Measurements from ENCODE around the gene KCNA4. TPM values are rescaled to one million over a fixed set of nuclear protein-coding genes. Genes with fewer than 3 reads are reported as not detected.

KCNA4 gene
- total RNA-seq, 1 donor from 2014 or later, result 0.53 TPM

DNA sequence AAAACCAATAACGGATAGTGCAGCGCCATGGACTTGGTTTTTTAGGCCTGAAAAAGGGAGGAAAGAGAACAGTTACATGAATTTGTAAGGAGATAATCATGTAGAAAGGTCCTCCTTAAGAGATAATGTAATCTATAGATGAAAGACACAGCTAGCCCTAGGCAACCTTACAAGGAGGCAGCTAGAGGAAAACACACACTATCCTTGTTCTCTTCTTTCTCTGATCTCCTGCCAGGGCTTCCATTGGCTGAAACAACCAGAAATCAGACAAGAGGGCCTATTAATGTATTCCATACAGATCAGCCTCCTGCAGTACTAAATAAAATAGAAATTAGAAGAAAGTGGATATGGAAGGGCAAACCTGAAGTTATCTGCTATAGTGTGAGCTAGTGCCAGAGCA lies 53.0 kb downstream of the KCNA4 start:
- no peaks in the 10 kb centered on the region for H3K9me3 Mint-ChIP-seq (ENCODE audit: low read depth)
- H3K36me3 Mint-ChIP-seq (ENCODE audit: insufficient read depth), result no peaks in the 10 kb centered on the region
- no peak for DNase-seq (ENCODE audit: low spot score, unreplicated experiment)
- H3K27me3 Mint-ChIP-seq, result no peaks in the 10 kb centered on the region
- no peak overlapping the region for H3K4me3 Mint-ChIP-seq (ENCODE audit: low read depth)
- TF ChIP-seq, protein P1, sequence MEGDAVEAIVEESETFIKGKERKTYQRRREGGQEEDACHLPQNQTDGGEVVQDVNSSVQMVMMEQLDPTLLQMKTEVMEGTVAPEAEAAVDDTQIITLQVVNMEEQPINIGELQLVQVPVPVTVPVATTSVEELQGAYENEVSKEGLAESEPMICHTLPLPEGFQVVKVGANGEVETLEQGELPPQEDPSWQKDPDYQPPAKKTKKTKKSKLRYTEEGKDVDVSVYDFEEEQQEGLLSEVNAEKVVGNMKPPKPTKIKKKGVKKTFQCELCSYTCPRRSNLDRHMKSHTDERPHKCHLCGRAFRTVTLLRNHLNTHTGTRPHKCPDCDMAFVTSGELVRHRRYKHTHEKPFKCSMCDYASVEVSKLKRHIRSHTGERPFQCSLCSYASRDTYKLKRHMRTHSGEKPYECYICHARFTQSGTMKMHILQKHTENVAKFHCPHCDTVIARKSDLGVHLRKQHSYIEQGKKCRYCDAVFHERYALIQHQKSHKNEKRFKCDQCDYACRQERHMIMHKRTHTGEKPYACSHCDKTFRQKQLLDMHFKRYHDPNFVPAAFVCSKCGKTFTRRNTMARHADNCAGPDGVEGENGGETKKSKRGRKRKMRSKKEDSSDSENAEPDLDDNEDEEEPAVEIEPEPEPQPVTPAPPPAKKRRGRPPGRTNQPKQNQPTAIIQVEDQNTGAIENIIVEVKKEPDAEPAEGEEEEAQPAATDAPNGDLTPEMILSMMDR (IDR thresholded peaks at IDR 0.05; ENCODE audit: unreplicated experiment), result no peak
- no peak overlapping the region for H3K27ac Mint-ChIP-seq
- peaks cover 2% of the 10 kb centered on the region for H3K4me1 Mint-ChIP-seq (ENCODE audit: low read depth)

GRCh38 chr11:29963036-29963435 lies 53.8 kb downstream of the KCNA4 start:
- Mint-ChIP-seq H3K27ac (no peak overlapping the region), H3K4me3 (ENCODE audit: low read depth) (no peak overlapping the region), H3K27me3 (no peaks in the 10 kb centered on the region), H3K36me3 (ENCODE audit: insufficient read depth) (no peaks in the 10 kb centered on the region), H3K9me3 (ENCODE audit: low read depth) (no peaks in the 10 kb centered on the region), H3K4me1 (ENCODE audit: low read depth) (peaks cover 2% of the 10 kb centered on the region)
- no peak for DNase-seq (ENCODE audit: low spot score, unreplicated experiment)
- TF ChIP-seq, protein P1 (IDR thresholded peaks at IDR 0.05; ENCODE audit: unreplicated experiment), result no peak

DNA sequence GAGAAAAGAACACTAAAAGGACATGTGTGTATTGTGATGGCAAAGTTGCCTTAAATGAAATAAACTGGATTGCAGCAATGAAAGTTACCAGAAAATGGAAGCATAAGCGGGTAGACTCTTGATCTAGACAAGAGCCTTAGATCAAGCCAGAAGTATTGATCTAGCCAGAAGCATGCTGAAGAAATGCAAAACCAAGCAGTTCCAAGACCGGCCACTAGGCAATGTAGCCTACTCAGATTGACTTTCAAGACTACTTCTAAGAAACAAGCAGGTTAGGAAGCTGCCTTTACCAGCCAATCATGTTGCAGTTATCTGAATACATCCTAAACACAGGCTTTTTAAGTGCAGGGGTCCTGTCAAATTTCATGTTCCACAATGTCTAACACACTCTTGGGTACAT lies 54.6 kb downstream of the KCNA4 start:
- Mint-ChIP-seq H3K4me3 (ENCODE audit: low read depth) (no peak overlapping the region), H3K27ac (no peak overlapping the region), H3K4me1 (ENCODE audit: low read depth) (peaks cover 2% of the 10 kb centered on the region), H3K27me3 (no peaks in the 10 kb centered on the region), H3K36me3 (ENCODE audit: insufficient read depth) (no peaks in the 10 kb centered on the region), H3K9me3 (ENCODE audit: low read depth) (no peaks in the 10 kb centered on the region)
- DNase-seq (ENCODE audit: low spot score, unreplicated experiment), result no peak
- TF ChIP-seq, protein P1 (IDR thresholded peaks at IDR 0.05; ENCODE audit: unreplicated experiment), result peak; percentile 54

Other genes with a start within 250 kb of the KCNA4 start
- gene FSHB, start 214.0 kb upstream of the KCNA4 start, total RNA-seq, result not detected in 2 replicates